HCT116 (cell line): ENCODE data around the gene EDEM3. TPM values are rescaled to one million over a fixed set of nuclear protein-coding genes. Genes with fewer than 3 reads are reported as not detected.

Experiments
- ATAC-seq: fragments of 200-7000 bp; cut with Tn5 transposase; 2 replicates; pipeline ENCODE4 v1.9.1; 2020; ENCODE audit warnings: mild to moderate bottlenecking, moderate library complexity
- Bru-seq: library from RNA; stranded (reverse); fragments of 400-500 nt; gene quantifications from one replicate; lab custom pipeline; 2021; lab: Mats Ljungman, UMichigan
- BruChase-seq, 2 experiments: library from RNA; stranded (reverse); fragments of 400-500 nt; gene quantifications; one replicate each; lab custom pipeline; 2021; lab: Mats Ljungman, UMichigan
- BruUV-seq: library from RNA; stranded (reverse); fragments of 400-500 nt; replicated peaks from 2 replicates; lab custom pipeline; 2021; lab: Mats Ljungman, UMichigan
- CTCF ChIA-PET: fragments of 300-600 bp; sonication (Branson Sonifier 250); formaldehyde crosslinking; loops from one replicate; lab custom pipeline; 2021; ENCODE audit warnings: antibody characterized with exemption; lab: Charles Lee
- POLR2A ChIA-PET: fragments of 300-600, 350-600 bp; sonication (Branson Sonifier 250); formaldehyde crosslinking; loops from one replicate; lab custom pipeline; 2021; ENCODE audit warnings: antibody characterized with exemption; lab: Charles Lee
- RAD21 ChIA-PET, 2 experiments: fragments of 300-600 bp; sonication (Branson Sonifier 250); formaldehyde crosslinking; loops; one replicate each; lab custom pipeline; 2023; ENCODE audit warnings: low total read pairs in 2 of 2; ENCODE audit not compliant: uncharacterized antibody in 2 of 2, unreplicated experiment in 2 of 2, low non-redundant PET in 1 of 2; lab: Charles Lee
- DNase-seq: peaks from one replicate; pipeline ENCODE4 v3.0.0-alpha.2; 2010; ENCODE audit warnings: low read depth, low spot score
- H2AFZ ChIP-seq: fragments of 200-600 bp; shearing (Covaris generic), sonication (generic); 2 replicates; pipeline ENCODE4 v1.6.1; 2017; ENCODE audit warnings: low read depth, mixed run types, mixed read lengths, antibody characterized with exemption, low read length; ENCODE audit not compliant: poor library complexity, severe bottlenecking
- H3K27ac ChIP-seq: 2 replicates; pipeline ENCODE4 v1.5.1; 2012; ENCODE audit warnings: low read depth, low read length
- H3K27me3 ChIP-seq: fragments of 200-600 bp; sonication (generic); 2 replicates; pipeline ENCODE4 v1.6.1; 2016; ENCODE audit warnings: mixed run types, low read length, mixed read lengths; ENCODE audit not compliant: insufficient read depth
- H3K36me3 ChIP-seq, 2 experiments: fragments of 200-500 bp in 1 of 2; fragments of 200-600 bp in 1 of 2; sonication (Bioruptor generic) in 1 of 2; sonication (generic) in 1 of 2; 2 replicates each; pipeline versions ENCODE4 v1.5.1 to v1.6.1; 2014 to 2016; ENCODE audit warnings: low read length in 2 of 2, inconsistent platforms in 1 of 2, mixed read lengths in 1 of 2, mixed run types in 1 of 2; ENCODE audit not compliant: insufficient read depth in 2 of 2, control insufficient read depth in 1 of 2
- H3K4me1 ChIP-seq, 2 experiments: fragments of 200-600 bp in 1 of 2; sonication (generic) in 1 of 2; 2 replicates each; pipeline versions ENCODE4 v1.5.1 to v1.6.1; 2012 to 2017; ENCODE audit warnings: low read length in 2 of 2, inconsistent platforms in 1 of 2, mild to moderate bottlenecking in 1 of 2, mixed read lengths in 1 of 2, mixed run types in 1 of 2, moderate library complexity in 1 of 2; ENCODE audit not compliant: insufficient read depth in 2 of 2, control insufficient read depth in 1 of 2
- H3K4me2 ChIP-seq: fragments of 200-600 bp; sonication (generic); 2 replicates; pipeline ENCODE4 v1.6.1; 2017; ENCODE audit warnings: mixed run types, low read length, mixed read lengths
- H3K4me3 ChIP-seq, 2 experiments: fragments of 200-600 bp in 1 of 2; sonication (generic) in 1 of 2; replicated peaks in 1 of 2; 2 replicates each; pipeline ENCODE4 v1.5.1; 2011 to 2016; ENCODE audit warnings: low read length in 2 of 2, control low read depth in 1 of 2, low read depth in 1 of 2, mild to moderate bottlenecking in 1 of 2, mixed read lengths in 1 of 2, mixed run types in 1 of 2
- H3K79me2 ChIP-seq: fragments of 200-600 bp; sonication (generic); 2 replicates; pipeline ENCODE4 v1.6.1; 2017; ENCODE audit warnings: mild to moderate bottlenecking, mixed run types, low read length, moderate library complexity, mixed read lengths; ENCODE audit not compliant: insufficient read depth
- H3K9ac ChIP-seq: fragments of 200-600 bp; sonication (generic); 2 replicates; pipeline ENCODE4 v1.6.1; 2016; ENCODE audit warnings: low read length, mixed read lengths
- H3K9me2 ChIP-seq: fragments of 200-600 bp; sonication (generic), shearing (Covaris generic); 2 replicates; pipeline ENCODE4 v1.6.1; 2017; ENCODE audit warnings: mixed run types, mild to moderate bottlenecking, moderate library complexity; ENCODE audit not compliant: insufficient read depth
- H3K9me3 ChIP-seq, 2 experiments: fragments of 200-500 bp in 1 of 2; fragments of 200-600 bp in 1 of 2; sonication (Bioruptor generic) in 1 of 2; sonication (generic) in 1 of 2; 2 replicates each; pipeline ENCODE4 v1.6.1; 2014 to 2017; ENCODE audit warnings: low read length in 2 of 2, mixed read lengths in 2 of 2, inconsistent platforms in 1 of 2, low read depth in 1 of 2, mild to moderate bottlenecking in 1 of 2, mixed run types in 1 of 2, moderate library complexity in 1 of 2; ENCODE audit not compliant: control insufficient read depth in 1 of 2, insufficient read depth in 1 of 2
- H4K20me1 ChIP-seq: fragments of 200-600 bp; sonication (generic), shearing (Covaris generic); 2 replicates; pipeline ENCODE4 v1.6.1; 2017; ENCODE audit warnings: mixed run types, mild to moderate bottlenecking, moderate library complexity; ENCODE audit not compliant: insufficient read depth
- CBX3 ChIP-seq: IDR thresholded peaks from 2 replicates; pipeline ENCODE4 v1.6.1; 2012; ENCODE audit warnings: low read depth
- CEBPB ChIP-seq: IDR thresholded peaks from 2 replicates; pipeline ENCODE4 v1.6.1; 2012; ENCODE audit warnings: low read depth
- CTCF ChIP-seq, 3 experiments: fragments of 200-600 bp in 1 of 3; sonication (generic) in 1 of 3; IDR thresholded peaks in 2 of 3; conservative IDR thresholded peaks in 1 of 3; 2 replicates each; pipeline ENCODE4 v1.5.1; 2012 to 2017; ENCODE audit warnings: low read depth in 2 of 3, low read length in 2 of 3, antibody characterized with exemption in 1 of 3, borderline replicate concordance in 1 of 3, control low read depth in 1 of 3, mild to moderate bottlenecking in 1 of 3, mixed read lengths in 1 of 3, mixed run types in 1 of 3, moderate library complexity in 1 of 3; ENCODE audit not compliant: insufficient read depth in 1 of 3
- EGR1 ChIP-seq: IDR thresholded peaks from 2 replicates; pipeline ENCODE4 v1.6.1; 2012; ENCODE audit warnings: low read depth
- ELF1 ChIP-seq: IDR thresholded peaks from 2 replicates; pipeline ENCODE4 v1.6.1; 2012; ENCODE audit warnings: low read depth, borderline replicate concordance
- EZH2phosphoT487 ChIP-seq: fragments of 200-600 bp; IDR thresholded peaks from 2 replicates; pipeline ENCODE4 v1.6.1; 2018; ENCODE audit warnings: antibody characterized with exemption, borderline replicate concordance
- MAX ChIP-seq: IDR thresholded peaks from 2 replicates; pipeline ENCODE4 v1.6.1; 2012
- POLR2A ChIP-seq: IDR thresholded peaks from 2 replicates; pipeline ENCODE4 v1.7.0; 2011; ENCODE audit warnings: borderline replicate concordance; ENCODE audit not compliant: insufficient read depth, insufficient read length; ENCODE audit errors: extremely low read depth
- POLR2AphosphoS5 ChIP-seq: IDR thresholded peaks from 2 replicates; pipeline ENCODE4 v1.6.1; 2011; ENCODE audit warnings: mild to moderate bottlenecking, low read depth, low read length, moderate library complexity
- REST ChIP-seq: IDR thresholded peaks from 2 replicates; pipeline ENCODE4 v1.6.1; 2012; ENCODE audit warnings: low read depth
- SIN3A ChIP-seq: IDR thresholded peaks from 2 replicates; pipeline ENCODE4 v1.6.1; 2012; ENCODE audit warnings: low read depth
- SP1 ChIP-seq: IDR thresholded peaks from 2 replicates; pipeline ENCODE4 v1.6.1; 2012; ENCODE audit warnings: low read depth
- SRF ChIP-seq: IDR thresholded peaks from 2 replicates; pipeline ENCODE4 v1.6.1; 2012; ENCODE audit warnings: low read depth
- YY1 ChIP-seq: IDR thresholded peaks from 2 replicates; pipeline ENCODE4 v1.6.1; 2011; ENCODE audit warnings: low read length, low read depth, moderate library complexity, mild to moderate bottlenecking; ENCODE audit not compliant: insufficient replicate concordance; ENCODE audit errors: extremely low read depth
- ZBTB33 ChIP-seq: IDR thresholded peaks from 2 replicates; pipeline ENCODE4 v1.6.1; 2011; ENCODE audit warnings: mild to moderate bottlenecking, low read length, moderate library complexity; ENCODE audit not compliant: insufficient replicate concordance; ENCODE audit errors: extremely low read depth
- ZNF274 ChIP-seq: fragments of 200-500 bp; sonication (Bioruptor generic); IDR thresholded peaks from 2 replicates; pipeline ENCODE4 v1.6.1; 2014; ENCODE audit warnings: mild to moderate bottlenecking, low read depth, low read length, inconsistent platforms
- intact Hi-C: fragments of 100-400 bp; cut with micrococcal nuclease; formaldehyde crosslinking; loops from 2 replicates; pipeline ENCODE4 v1.10.0; 2022
- long read RNA-seq: library from polyadenylated mRNA; unstranded; transcript quantifications from one replicate; pipeline ENCODE4 v2.0.0, GENCODE V29; 2021; ENCODE audit not compliant: unreplicated experiment
- polyA plus RNA-seq: library from polyadenylated mRNA; unstranded; fragments of >200 nt; gene quantifications from 2 replicates; pipeline ENCODE4 v1.2.1, GENCODE V29; 2012; ENCODE audit warnings: missing spikeins
- total RNA-seq: library from RNA; stranded (reverse); gene quantifications from one replicate; pipeline ENCODE4 v1.2.1, GENCODE V29; 2021; ENCODE audit not compliant: unreplicated experiment

The EDEM3 gene
- total RNA-seq: 14.9 TPM
- 8.1 and 8.7 TPM in 2 replicates for polyA plus RNA-seq
- percentile 67 among the genes with signal in this experiment for Bru-seq, nascent RNA
- percentile 77 among the genes with signal in this experiment for BruChase-seq, experiment 1, labeled RNA remaining after a 6-hour chase
- percentile 75 among the genes with signal in this experiment for BruChase-seq, experiment 2, labeled RNA remaining after a 2-hour chase
- long read RNA-seq, full-length matches to known transcripts: 21 of 48 reads
- long read RNA-seq, partial matches to known transcripts: 4 of 48 reads
- long read RNA-seq, other reads (novel, unspliced or antisense): 23 of 48 reads

- BruUV-seq: no TSS peak
Measured at GRCh38 chr1:184754476-184755225, at the start of gene EDEM3. Gene EDEM3 (minus strand): TSS chr1:184754858. CDS start chr1:184754646, 212 bp downstream.

More at GRCh38 chr1:184754476-184755225, at the start of gene EDEM3:
- Histone ChIP-seq H3K9me3 (no peaks in the 10 kb centered on the region), H3K79me2 (peaks cover 9% of the 10 kb centered on the region), H3K27me3 (no peaks in the 10 kb centered on the region), H4K20me1 (no peaks in the 10 kb centered on the region), H3K27ac (peak within 1 kb of the TSS; percentile 72), H2AFZ (peak within 1 kb of the TSS; percentile 59)
- intact Hi-C loops: loop anchor here (2.0 kb wide), 1 partner anchor 402 kb away; the partner anchor contains the start of genes SWT1 and TRMT1L
- peak; percentile 97 for DNase-seq
- CTCF ChIA-PET: interaction anchor here (1.3 kb wide), 1 partner anchor 416 kb away, joined by 3 read pairs; no protein-coding TSS in a partner anchor
- TF ChIP-seq YY1 (peak; percentile 56), SP1 (peak; percentile 97), EGR1 (no peak), ELF1 (peak; percentile 97), REST (no peak), ZBTB33 (peak; percentile 91), CEBPB (no peak), ZNF274 (no peak), CBX3 (no peak; the same call in 1 of the 2 replicates), CTCF (IDR thresholded peaks at IDR 0.05 in 2 of 3, conservative IDR thresholded peaks at IDR 0.05 in 1 of 3; ENCODE audit: borderline replicate concordance in 1 of 3, insufficient read depth in 1 of 3, low read depth in 2 of 3, low read length in 2 of 3) (no peak), MAX (peak; percentile 63; the same call in 1 of the 2 replicates), POLR2A (peak; percentile 45), POLR2AphosphoS5 (peak; percentile 85), SIN3A (peak; percentile 59; the same call in 1 of the 2 replicates), SRF (peak; percentile 32; the same call in 1 of the 2 replicates), EZH2phosphoT487 (no peak)
- TF ChIP-seq, all 23 proteins: peak for 9
- H3K4me1 ChIP-seq: peaks cover 4 to 14% of the 10 kb centered on the region in 2 experiments; a peak in 3 of 4 replicates
- H3K36me3 ChIP-seq: no peaks in the 10 kb centered on the region
- POLR2A ChIA-PET: no interaction called here
- ATAC-seq: peak; percentile 97
- no peaks in the 10 kb centered on the region for H3K9me2 ChIP-seq
- H3K9ac ChIP-seq: peak within 1 kb of the TSS; percentile 70
- RAD21 ChIA-PET: no interaction called here
- H3K4me2 ChIP-seq: peak within 1 kb of the TSS; percentile 84
- peak within 1 kb of the TSS; percentile 78 to 81 for H3K4me3 ChIP-seq
